RPMI7951 (cell line): ENCODE results near the gene MLLT3. TPM values are rescaled to one million over a fixed set of nuclear protein-coding genes. Genes with fewer than 3 reads are reported as not detected.
A peak's percentile ranks its signal among the peaks of the same experiment; 100 is the strongest.

ENCODE experiments used
- DNase-seq: peaks from one replicate; pipeline ENCODE4 v3.0.0-alpha.2; 2012; ENCODE audit warnings: low read depth
- total RNA-seq: library from RNA; depleted of rRNA; stranded (reverse); fragments of >200 nt; shearing (Covaris generic); gene quantifications from 2 replicates; pipeline ENCODE4 v1.2.3, GENCODE V29; 2014; rRNA removed

MLLT3 gene
- total RNA-seq, 1 experiment from 2014 or later = 18.3 TPM

GRCh38 chr9:20307621-20308020, 314.7 kb downstream of the MLLT3 start:
- DNase-seq = no peak

DNA sequence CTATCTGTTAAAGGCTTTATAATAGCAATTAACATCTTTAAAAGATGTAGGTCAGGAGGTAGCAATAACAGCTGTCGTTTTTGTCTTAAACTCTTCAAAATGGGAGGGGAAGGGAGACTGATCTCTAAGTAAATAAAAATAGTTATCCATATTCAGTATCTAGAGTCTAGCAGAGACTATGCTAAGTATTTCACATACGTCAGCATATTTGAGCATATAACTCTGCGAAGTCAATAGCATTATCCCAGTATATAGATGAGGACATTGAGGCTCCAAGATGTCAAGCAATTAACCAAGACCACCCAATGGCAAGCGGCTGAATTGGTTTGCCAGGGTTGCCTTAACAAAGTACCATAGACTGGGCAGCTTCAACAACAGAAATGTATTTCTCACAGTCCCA, 316.8 kb downstream of the MLLT3 start:
- DNase-seq = no peak

GRCh38 chr9:20303996-20304395, 318.3 kb downstream of the MLLT3 start:
- DNase-seq = no peak

DNA sequence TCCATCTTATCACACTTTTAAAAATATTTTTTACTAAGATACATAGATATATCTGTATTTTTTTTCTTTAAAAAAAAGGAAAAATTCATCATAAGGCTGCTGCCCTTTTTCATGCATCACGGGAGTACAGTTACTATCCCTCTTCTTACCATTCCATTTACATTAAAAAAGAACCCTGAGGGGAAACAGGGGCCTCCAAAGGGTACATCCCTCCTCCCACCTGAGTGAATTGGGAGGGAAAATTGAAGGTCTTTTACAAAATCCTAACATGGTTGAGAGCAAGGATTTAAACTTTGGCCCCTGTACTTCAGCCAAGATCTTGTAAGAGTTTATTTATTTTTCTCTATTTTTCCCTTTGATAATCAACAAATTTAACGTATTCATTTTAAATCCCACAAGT, 319.2 kb downstream of the MLLT3 start:
- no peak for DNase-seq

- no peak for DNase-seq
Observed at GRCh38 chr9:20302197-20302596, 320.1 kb downstream of the MLLT3 start.

- DNase-seq = no peak
Observed at GRCh38 chr9:20300430-20301115, 321.7 kb downstream of the MLLT3 start.

GRCh38 chr9:20297646-20298084, 324.6 kb downstream of the MLLT3 start:
- no peak for DNase-seq

DNA sequence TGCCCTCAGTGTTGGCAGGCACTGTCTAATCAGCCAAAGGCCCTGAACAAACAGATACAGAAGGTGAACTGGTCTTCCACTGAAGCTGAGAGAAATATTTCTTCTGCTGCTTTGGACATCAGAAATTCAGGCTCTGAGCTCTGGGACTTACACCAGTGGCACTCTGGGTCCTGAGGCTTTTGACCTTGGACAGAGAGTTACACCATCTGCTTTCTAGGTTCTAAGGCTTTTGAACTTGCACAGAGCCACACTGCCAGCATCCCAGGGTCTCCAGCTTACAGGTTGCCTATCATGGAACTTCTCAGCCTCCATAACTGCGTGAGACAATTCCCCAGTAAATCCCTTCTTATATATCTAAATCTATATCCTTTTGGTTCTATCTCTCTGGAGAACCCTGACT, 326.7 kb downstream of the MLLT3 start:
- DNase-seq = no peak

- no peak for DNase-seq
Observed at GRCh38 chr9:20294046-20294750, 328.1 kb downstream of the MLLT3 start.

- peak; percentile 16 for DNase-seq
Observed at GRCh38 chr9:20292002-20292401, 330.3 kb downstream of the MLLT3 start.

Other genes starting within 250 kb of the MLLT3 start
- 44.2 and 54.1 TPM in 2 replicates for gene FOCAD, start 61.8 kb upstream of the MLLT3 start, total RNA-seq